ENCODE results near the gene GPD2.

The GPD2 gene

GRCh38 chr2:156455361-156455975 is 19.3 kb downstream of the GPD2 start:
- Histone ChIP-seq H3K9ac (ENCODE audit: low read length in 5 of 5) (no peak overlapping the region), H3K36me3 (ENCODE audit: control insufficient read depth in 5 of 5, insufficient read depth in 5 of 5, low read length in 5 of 5) (no peaks in the 10 kb centered on the region), H3K27me3 (ENCODE audit: control insufficient read depth in 5 of 5, insufficient read depth in 4 of 5, low read length in 5 of 5) (no peaks in the 10 kb centered on the region), H3K27ac (ENCODE audit: low read depth, low read length) (no peak overlapping the region), H3K9me3 (ENCODE audit: control insufficient read depth in 5 of 5, low read length in 5 of 5) (no peaks in the 10 kb centered on the region), H3K4me1 (ENCODE audit: control insufficient read depth in 5 of 5, insufficient read depth in 5 of 5, low read length in 5 of 5) (peaks cover 6 to 31% (median 22%) of the 10 kb centered on the region in 5 donors), H3K4me3 (ENCODE audit: low read depth in 1 of 5, low read length in 5 of 5) (no peak overlapping the region)

GRCh38 chr2:156456616-156457015 is 20.4 kb downstream of the GPD2 start:
- peak overlapping the region; percentile 91 for H3K27ac ChIP-seq (ENCODE audit: low read depth, low read length)
- no peaks in the 10 kb centered on the region for H3K27me3 ChIP-seq (ENCODE audit: control insufficient read depth in 5 of 5, insufficient read depth in 4 of 5, low read length in 5 of 5)
- no peak overlapping the region for H3K4me3 ChIP-seq (ENCODE audit: low read depth in 1 of 5, low read length in 5 of 5)
- peak overlapping the region in 1 of 5 donors; percentile 25 for H3K9ac ChIP-seq (ENCODE audit: low read length in 5 of 5)
- H3K4me1 ChIP-seq (ENCODE audit: control insufficient read depth in 5 of 5, insufficient read depth in 5 of 5, low read length in 5 of 5): peaks cover 6 to 31% (median 22%) of the 10 kb centered on the region in 5 donors
- no peaks in the 10 kb centered on the region for H3K9me3 ChIP-seq (ENCODE audit: control insufficient read depth in 5 of 5, low read length in 5 of 5)
- H3K36me3 ChIP-seq (ENCODE audit: control insufficient read depth in 5 of 5, insufficient read depth in 5 of 5, low read length in 5 of 5): no peaks in the 10 kb centered on the region

GRCh38 chr2:156457523-156458517 is 21.6 kb downstream of the GPD2 start:
- Histone ChIP-seq H3K9me3 (ENCODE audit: control insufficient read depth in 5 of 5, low read length in 5 of 5) (no peaks in the 10 kb centered on the region), H3K36me3 (ENCODE audit: control insufficient read depth in 5 of 5, insufficient read depth in 5 of 5, low read length in 5 of 5) (no peaks in the 10 kb centered on the region), H3K27ac (ENCODE audit: low read depth, low read length) (peak overlapping the region; percentile 91), H3K9ac (ENCODE audit: low read length in 5 of 5) (peak overlapping the region in 2 of 5 donors; percentile 22 to 63), H3K4me3 (ENCODE audit: low read depth in 1 of 5, low read length in 5 of 5) (no peak overlapping the region), H3K27me3 (ENCODE audit: control insufficient read depth in 5 of 5, insufficient read depth in 4 of 5, low read length in 5 of 5) (no peaks in the 10 kb centered on the region), H3K4me1 (ENCODE audit: control insufficient read depth in 5 of 5, insufficient read depth in 5 of 5, low read length in 5 of 5) (peaks cover 6 to 31% (median 22%) of the 10 kb centered on the region in 5 donors)

GRCh38 chr2:156459720-156460119 is 23.5 kb downstream of the GPD2 start:
- Histone ChIP-seq H3K27me3 (ENCODE audit: control insufficient read depth in 5 of 5, insufficient read depth in 4 of 5, low read length in 5 of 5) (no peaks in the 10 kb centered on the region), H3K4me1 (ENCODE audit: control insufficient read depth in 5 of 5, insufficient read depth in 5 of 5, low read length in 5 of 5) (peaks cover 6 to 31% (median 22%) of the 10 kb centered on the region in 5 donors), H3K9me3 (ENCODE audit: control insufficient read depth in 5 of 5, low read length in 5 of 5) (no peaks in the 10 kb centered on the region), H3K27ac (ENCODE audit: low read depth, low read length) (peak overlapping the region; percentile 56), H3K36me3 (ENCODE audit: control insufficient read depth in 5 of 5, insufficient read depth in 5 of 5, low read length in 5 of 5) (no peaks in the 10 kb centered on the region), H3K4me3 (ENCODE audit: low read depth in 1 of 5, low read length in 5 of 5) (no peak overlapping the region), H3K9ac (ENCODE audit: low read length in 5 of 5) (peak overlapping the region in 1 of 5 donors; percentile 56)

- Histone ChIP-seq H3K9me3 (ENCODE audit: control insufficient read depth in 5 of 5, low read length in 5 of 5) (no peaks in the 10 kb centered on the region), H3K36me3 (ENCODE audit: control insufficient read depth in 5 of 5, insufficient read depth in 5 of 5, low read length in 5 of 5) (no peaks in the 10 kb centered on the region), H3K27me3 (ENCODE audit: control insufficient read depth in 5 of 5, insufficient read depth in 4 of 5, low read length in 5 of 5) (no peaks in the 10 kb centered on the region), H3K4me3 (ENCODE audit: low read depth in 1 of 5, low read length in 5 of 5) (peak overlapping the region in 1 of 5 donors; percentile 18), H3K27ac (ENCODE audit: low read depth, low read length) (peak overlapping the region; percentile 34), H3K9ac (ENCODE audit: low read length in 5 of 5) (no peak overlapping the region), H3K4me1 (ENCODE audit: control insufficient read depth in 5 of 5, insufficient read depth in 5 of 5, low read length in 5 of 5) (peaks cover 0 to 35% (median 26%) of the 10 kb centered on the region in 5 donors)
Observed at GRCh38 chr2:156464106-156464505, 27.9 kb downstream of the GPD2 start.

GRCh38 chr2:156465573-156465972 is 29.4 kb downstream of the GPD2 start:
- H3K4me3 ChIP-seq (ENCODE audit: low read depth in 1 of 5, low read length in 5 of 5): no peak overlapping the region
- H3K9ac ChIP-seq (ENCODE audit: low read length in 5 of 5): no peak overlapping the region
- H3K27me3 ChIP-seq (ENCODE audit: control insufficient read depth in 5 of 5, insufficient read depth in 4 of 5, low read length in 5 of 5): no peaks in the 10 kb centered on the region
- H3K9me3 ChIP-seq (ENCODE audit: control insufficient read depth in 5 of 5, low read length in 5 of 5): no peaks in the 10 kb centered on the region
- H3K36me3 ChIP-seq (ENCODE audit: control insufficient read depth in 5 of 5, insufficient read depth in 5 of 5, low read length in 5 of 5): no peaks in the 10 kb centered on the region
- no peak overlapping the region for H3K27ac ChIP-seq (ENCODE audit: low read depth, low read length)
- H3K4me1 ChIP-seq (ENCODE audit: control insufficient read depth in 5 of 5, insufficient read depth in 5 of 5, low read length in 5 of 5): peaks cover 0 to 31% (median 19%) of the 10 kb centered on the region in 5 donors

- H3K36me3 ChIP-seq (ENCODE audit: control insufficient read depth in 5 of 5, insufficient read depth in 5 of 5, low read length in 5 of 5): no peaks in the 10 kb centered on the region
- peak overlapping the region in 4 of 5 donors; percentile 11 to 71 (median 52) for H3K9ac ChIP-seq (ENCODE audit: low read length in 5 of 5)
- peaks cover 0 to 44% (median 29%) of the 10 kb centered on the region in 5 donors for H3K4me1 ChIP-seq (ENCODE audit: control insufficient read depth in 5 of 5, insufficient read depth in 5 of 5, low read length in 5 of 5)
- H3K4me3 ChIP-seq (ENCODE audit: low read depth in 1 of 5, low read length in 5 of 5): peak overlapping the region; percentile 28 to 44 (median 37)
- peak overlapping the region; percentile 84 for H3K27ac ChIP-seq (ENCODE audit: low read depth, low read length)
- H3K9me3 ChIP-seq (ENCODE audit: control insufficient read depth in 5 of 5, low read length in 5 of 5): no peaks in the 10 kb centered on the region
- no peaks in the 10 kb centered on the region for H3K27me3 ChIP-seq (ENCODE audit: control insufficient read depth in 5 of 5, insufficient read depth in 4 of 5, low read length in 5 of 5)
Observed at GRCh38 chr2:156466739-156467405, 30.7 kb downstream of the GPD2 start.

GRCh38 chr2:156470975-156471583 is 34.9 kb downstream of the GPD2 start:
- Histone ChIP-seq H3K9me3 (ENCODE audit: control insufficient read depth in 5 of 5, low read length in 5 of 5) (no peaks in the 10 kb centered on the region), H3K27ac (ENCODE audit: low read depth, low read length) (peak overlapping the region; percentile 1), H3K36me3 (ENCODE audit: control insufficient read depth in 5 of 5, insufficient read depth in 5 of 5, low read length in 5 of 5) (no peaks in the 10 kb centered on the region), H3K9ac (ENCODE audit: low read length in 5 of 5) (peak overlapping the region in 1 of 5 donors; percentile 2), H3K4me3 (ENCODE audit: low read depth in 1 of 5, low read length in 5 of 5) (peak overlapping the region in 2 of 5 donors; percentile 14 to 15), H3K27me3 (ENCODE audit: control insufficient read depth in 5 of 5, insufficient read depth in 4 of 5, low read length in 5 of 5) (no peaks in the 10 kb centered on the region), H3K4me1 (ENCODE audit: control insufficient read depth in 5 of 5, insufficient read depth in 5 of 5, low read length in 5 of 5) (peaks cover 0 to 39% (median 34%) of the 10 kb centered on the region in 5 donors)

- H3K27me3 ChIP-seq (ENCODE audit: control insufficient read depth in 5 of 5, insufficient read depth in 4 of 5, low read length in 5 of 5): no peaks in the 10 kb centered on the region
- no peaks in the 10 kb centered on the region for H3K36me3 ChIP-seq (ENCODE audit: control insufficient read depth in 5 of 5, insufficient read depth in 5 of 5, low read length in 5 of 5)
- H3K9me3 ChIP-seq (ENCODE audit: control insufficient read depth in 5 of 5, low read length in 5 of 5): no peaks in the 10 kb centered on the region
- no peak overlapping the region for H3K4me3 ChIP-seq (ENCODE audit: low read depth in 1 of 5, low read length in 5 of 5)
- peaks cover 0 to 32% (median 29%) of the 10 kb centered on the region in 5 donors for H3K4me1 ChIP-seq (ENCODE audit: control insufficient read depth in 5 of 5, insufficient read depth in 5 of 5, low read length in 5 of 5)
- no peak overlapping the region for H3K9ac ChIP-seq (ENCODE audit: low read length in 5 of 5)
- H3K27ac ChIP-seq (ENCODE audit: low read depth, low read length): peak overlapping the region; percentile 31
Observed at GRCh38 chr2:156471762-156472161, 35.6 kb downstream of the GPD2 start.
